GM12878 (cell line): Measurements from ENCODE around the gene SFMBT1. TPM values are rescaled to one million over a fixed set of nuclear protein-coding genes. Genes with fewer than 3 reads are reported as not detected.
A peak's percentile ranks its signal among the peaks of the same experiment; 100 is the strongest.

Experiments used
- ATAC-seq: fragments of 200-7000 bp; cut with Tn5 transposase; 3 replicates; pipeline ENCODE4 v1.9.1; 2020; ENCODE audit warnings: mild to moderate bottlenecking, moderate library complexity
- BruUV-seq: library from RNA; stranded (reverse); fragments of 400-500 nt; replicated peaks from 2 replicates; lab custom pipeline; 2021; lab: Mats Ljungman, UMichigan
- CTCF ChIA-PET: fragments of 300-600 bp; sonication (Branson Sonifier 250); formaldehyde crosslinking; extraction: SDS; loops from one replicate; lab custom pipeline; 2021; ENCODE audit warnings: inconsistent platforms; lab: Yijun Ruan, JAX
- POLR2A ChIA-PET: fragments of 350-600 bp; formaldehyde crosslinking; extraction: SDS; loops from one replicate; lab custom pipeline; 2021; ENCODE audit warnings: inconsistent platforms; lab: Charles Lee
- RAD21 ChIA-PET: fragments of 300-600 bp; sonication (Branson Sonifier 250); formaldehyde crosslinking; loops from one replicate; lab custom pipeline; 2023; ENCODE audit warnings: antibody characterized with exemption; ENCODE audit not compliant: unreplicated experiment; lab: Charles Lee
- SMC1A ChIA-PET: fragments of 300-600 bp; sonication (Branson Sonifier 250); formaldehyde crosslinking; loops from one replicate; lab custom pipeline; 2023; ENCODE audit not compliant: unreplicated experiment, uncharacterized antibody; lab: Charles Lee
- DNase-seq: peaks from one replicate; pipeline ENCODE4 v3.0.0-alpha.2; 2011; ENCODE audit warnings: low read depth, low spot score
- FAIRE-seq: peaks from 3 replicates; lab custom pipeline; 2011; peaks lifted over from hg19 to GRCh38; lab: Jason Lieb, UNC
- H2AFZ ChIP-seq: 2 replicates; pipeline ENCODE4 v1.6.0; 2011; ENCODE audit warnings: low read depth, low read length, control low read depth; ENCODE audit not compliant: control insufficient read depth
- H3K27ac ChIP-seq: 2 replicates; pipeline ENCODE4 v1.5.1; 2011; ENCODE audit warnings: control low read depth; ENCODE audit not compliant: control insufficient read depth, insufficient read depth
- H3K27me3 ChIP-seq, 2 experiments: replicated peaks in 1 of 2; 2 replicates each; pipeline versions ENCODE4 v1.6.0 to v1.6.1; 2011; ENCODE audit warnings: low read length in 1 of 2; ENCODE audit not compliant: control insufficient read depth in 2 of 2, insufficient read depth in 2 of 2
- H3K36me3 ChIP-seq, 2 experiments: 2 replicates each; pipeline ENCODE4 v1.5.1; 2011; ENCODE audit warnings: low read length in 1 of 2; ENCODE audit not compliant: control insufficient read depth in 2 of 2, insufficient read depth in 2 of 2
- H3K4me1 ChIP-seq: 2 replicates; pipeline ENCODE4 v1.6.1; 2011; ENCODE audit warnings: mild to moderate bottlenecking, low read length, moderate library complexity, mixed read lengths; ENCODE audit not compliant: control insufficient read depth, insufficient read depth
- H3K4me2 ChIP-seq: 2 replicates; pipeline ENCODE4 v1.6.0; 2011; ENCODE audit warnings: control low read depth; ENCODE audit not compliant: control insufficient read depth, insufficient read depth
- H3K4me3 ChIP-seq: fragments of 200-600 bp; sonication (generic); 2 replicates; pipeline ENCODE4 v1.5.1; 2016
- H3K79me2 ChIP-seq: 2 replicates; pipeline ENCODE4 v1.6.0; 2011; ENCODE audit warnings: low read length; ENCODE audit not compliant: control insufficient read depth, insufficient read depth
- H3K9ac ChIP-seq: 2 replicates; pipeline ENCODE4 v1.8.0; 2011; ENCODE audit warnings: low read length, control low read depth, mixed read lengths; ENCODE audit not compliant: control insufficient read depth, insufficient read depth
- H3K9me3 ChIP-seq: replicated peaks from 3 replicates; pipeline ENCODE4 v1.5.1; 2011; ENCODE audit warnings: mild to moderate bottlenecking, low read length; ENCODE audit not compliant: control insufficient read depth, insufficient read depth
- H4K20me1 ChIP-seq: 2 replicates; pipeline ENCODE4 v1.6.0; 2011; ENCODE audit not compliant: control insufficient read depth, insufficient read depth
- PBX3 ChIP-seq: IDR thresholded peaks from 2 replicates; pipeline ENCODE4 v1.6.1; 2011; ENCODE audit warnings: mild to moderate bottlenecking, low read depth, low read length, moderate library complexity; ENCODE audit not compliant: insufficient replicate concordance
- PKNOX1 ChIP-seq: fragments of 450-650 bp; IDR thresholded peaks from 2 replicates; pipeline ENCODE4 v1.6.1; 2016; ENCODE audit warnings: mild to moderate bottlenecking
- WGBS: methylation state at CpG from one replicate; pipeline ENCODE4 v1.1.6; 2016; ENCODE audit warnings: low lambda C conversion rate; ENCODE audit not compliant: insufficient replicate concordance, insufficient coverage; ENCODE audit errors: missing lambda C conversion rate; 5-methylcytosine and 5-hydroxymethylcytosine counted together
- in situ Hi-C: fragments of 300-500 bp; cut with MboI; formaldehyde crosslinking; loops from 9 replicates; pipeline ENCODE4 v1.14.3; 2018; ENCODE audit warnings: mixed read lengths
- intact Hi-C: fragments of 100-400 bp; cut with micrococcal nuclease; formaldehyde crosslinking; loops from one replicate; pipeline ENCODE4 v1.14.2; 2022; ENCODE audit not compliant: unreplicated experiment
- polyA plus RNA-seq, 11 experiments: library from polyadenylated mRNA; depleted of rRNA in 4 of 11; unstranded in 6 of 11; stranded (reverse) in 5 of 11; fragments of >200 nt; fragmentation: Nextera tagmentation in 4 of 11; fragmentation: Illumina TruSeq in 1 of 11; extraction: Ambion mirVana in 4 of 11; extraction: Trizol in 1 of 11; gene quantifications; 1 replicate in 1 of 11; 2 replicates in 10 of 11; pipeline versions ENCODE4 v1.2.1 to v1.2.3, GENCODE V29; 2011 to 2016; ENCODE audit warnings: inconsistent platforms in 2 of 11, missing spikeins in 2 of 11, low read depth in 1 of 11
- total RNA-seq, 4 experiments: library from RNA; depleted of rRNA in 3 of 4; stranded (reverse); fragments of >200 nt in 3 of 4; fragmentation: Illumina TruSeq in 1 of 4; extraction: Trizol in 1 of 4; gene quantifications; 2 replicates each; pipeline versions ENCODE4 v1.2.1 to v1.2.3, GENCODE V29; 2013 to 2021
- TF ChIP-seq, protein P1 (sequence below): fragments of 450-650 bp; formaldehyde crosslinking; IDR thresholded peaks from 2 replicates; pipeline ENCODE4 v1.4.0; 2020; ENCODE audit warnings: mild to moderate bottlenecking, moderate library complexity

Gene SFMBT1
- total and polyA plus RNA-seq, 10 of the 15 experiments (the other 5 are each of a cell fraction or from before 2014, with no cell fraction given) = 3.2 to 19.5 (median 11.4) TPM

DNA sequence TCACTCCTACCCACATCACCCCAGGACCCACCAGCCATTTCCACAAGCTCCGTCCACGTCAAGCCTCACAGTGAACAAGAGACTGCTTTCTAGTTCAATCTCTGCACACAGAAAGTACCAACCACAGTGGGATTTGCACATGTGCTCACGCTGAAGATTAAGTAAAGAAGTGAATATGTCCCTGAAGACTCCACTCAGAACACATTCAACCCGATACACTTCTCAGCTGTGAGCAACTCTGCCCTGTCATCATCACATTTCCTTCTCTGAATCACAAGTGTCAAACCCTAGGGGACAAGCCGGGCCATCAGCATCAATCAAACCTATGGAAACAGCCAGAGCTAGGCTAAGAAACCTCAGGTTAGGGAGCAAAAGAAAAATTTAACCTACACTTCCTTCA is 150.5 kb downstream of the SFMBT1 start:
- WGBS = 30% methylated on average over 5 of the region's 5 CpGs
- Histone ChIP-seq H3K27me3 (no peaks in the 10 kb centered on the region), H3K36me3 (no peaks in the 10 kb centered on the region), H2AFZ (no peak overlapping the region), H3K9me3 (no peaks in the 10 kb centered on the region), H3K4me1 (peaks cover 28% of the 10 kb centered on the region), H4K20me1 (no peaks in the 10 kb centered on the region), H3K27ac (no peak overlapping the region), H3K4me3 (peak overlapping the region; percentile 95; the same call in 1 of the 2 replicates), H3K79me2 (peaks cover 41% of the 10 kb centered on the region), H3K9ac (no peak overlapping the region), H3K4me2 (peak overlapping the region; percentile 52)
- ChIA-PET RAD21 (interaction anchor here (0.7 to 1.8 kb wide), 4 partner anchors 21 to 88 kb away, joined by 3 to 7 read pairs (median 3); no protein-coding TSS in a partner anchor), CTCF (interaction anchor here (1.2 to 1.8 kb wide), 4 partner anchors 40 to 178 kb away, joined by 3 to 4 read pairs (median 4); no protein-coding TSS in a partner anchor), SMC1A (interaction anchor here (0.6 to 2.6 kb wide), 7 partner anchors 8 to 49 kb away, joined by 3 to 11 read pairs (median 6); no protein-coding TSS in a partner anchor), POLR2A (no interaction called here)
- BruUV-seq = no TSS peak
- FAIRE-seq (no peak), DNase-seq (no peak), ATAC-seq (peak; percentile 1; the same call in 1 of the 3 replicates)
- in situ Hi-C loops = no loop called here
- TF ChIP-seq, protein P1, sequence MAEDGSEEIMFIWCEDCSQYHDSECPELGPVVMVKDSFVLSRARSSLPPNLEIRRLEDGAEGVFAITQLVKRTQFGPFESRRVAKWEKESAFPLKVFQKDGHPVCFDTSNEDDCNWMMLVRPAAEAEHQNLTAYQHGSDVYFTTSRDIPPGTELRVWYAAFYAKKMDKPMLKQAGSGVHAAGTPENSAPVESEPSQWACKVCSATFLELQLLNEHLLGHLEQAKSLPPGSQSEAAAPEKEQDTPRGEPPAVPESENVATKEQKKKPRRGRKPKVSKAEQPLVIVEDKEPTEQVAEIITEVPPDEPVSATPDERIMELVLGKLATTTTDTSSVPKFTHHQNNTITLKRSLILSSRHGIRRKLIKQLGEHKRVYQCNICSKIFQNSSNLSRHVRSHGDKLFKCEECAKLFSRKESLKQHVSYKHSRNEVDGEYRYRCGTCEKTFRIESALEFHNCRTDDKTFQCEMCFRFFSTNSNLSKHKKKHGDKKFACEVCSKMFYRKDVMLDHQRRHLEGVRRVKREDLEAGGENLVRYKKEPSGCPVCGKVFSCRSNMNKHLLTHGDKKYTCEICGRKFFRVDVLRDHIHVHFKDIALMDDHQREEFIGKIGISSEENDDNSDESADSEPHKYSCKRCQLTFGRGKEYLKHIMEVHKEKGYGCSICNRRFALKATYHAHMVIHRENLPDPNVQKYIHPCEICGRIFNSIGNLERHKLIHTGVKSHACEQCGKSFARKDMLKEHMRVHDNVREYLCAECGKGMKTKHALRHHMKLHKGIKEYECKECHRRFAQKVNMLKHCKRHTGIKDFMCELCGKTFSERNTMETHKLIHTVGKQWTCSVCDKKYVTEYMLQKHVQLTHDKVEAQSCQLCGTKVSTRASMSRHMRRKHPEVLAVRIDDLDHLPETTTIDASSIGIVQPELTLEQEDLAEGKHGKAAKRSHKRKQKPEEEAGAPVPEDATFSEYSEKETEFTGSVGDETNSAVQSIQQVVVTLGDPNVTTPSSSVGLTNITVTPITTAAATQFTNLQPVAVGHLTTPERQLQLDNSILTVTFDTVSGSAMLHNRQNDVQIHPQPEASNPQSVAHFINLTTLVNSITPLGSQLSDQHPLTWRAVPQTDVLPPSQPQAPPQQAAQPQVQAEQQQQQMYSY (CRISPR knock-in tag) = no peak
- TF ChIP-seq PBX3 (peak; percentile 23), PKNOX1 (peak; percentile 42; the same call in 1 of the 2 replicates)
- intact Hi-C loops = loop anchor here (5.0 kb wide), 1 partner anchor 177 kb away; no protein-coding TSS in a partner anchor
